ENCODE results near the gene RASGEF1C.

The RASGEF1C gene

GRCh38 chr5:180179442-180180420 lies 29.3 kb downstream of the RASGEF1C start:
- DNase-seq: no peak

GRCh38 chr5:180178531-180179441 lies 30.2 kb downstream of the RASGEF1C start:
- no peak for DNase-seq

GRCh38 chr5:180176191-180176590 lies 32.8 kb downstream of the RASGEF1C start:
- no peak for DNase-seq

- DNase-seq: no peak
These were observed 34.0 kb downstream of the RASGEF1C start for GRCh38 chr5:180175015-180175431.

- DNase-seq: no peak
These were observed 34.4 kb downstream of the RASGEF1C start for GRCh38 chr5:180174587-180174972.

GRCh38 chr5:180173875-180174586 lies 35.0 kb downstream of the RASGEF1C start:
- DNase-seq: no peak

GRCh38 chr5:180173198-180173544 lies 35.8 kb downstream of the RASGEF1C start:
- DNase-seq: no peak

- DNase-seq: peak; percentile 25
These were observed 36.4 kb downstream of the RASGEF1C start for GRCh38 chr5:180172447-180173197.

GRCh38 chr5:180171568-180172094 lies 37.4 kb downstream of the RASGEF1C start:
- no peak for DNase-seq

- no peak for DNase-seq
These were observed 38.0 kb downstream of the RASGEF1C start for GRCh38 chr5:180170810-180171567.

GRCh38 chr5:180170106-180170809 lies 38.8 kb downstream of the RASGEF1C start:
- DNase-seq: no peak

GRCh38 chr5:180169248-180170105 lies 39.5 kb downstream of the RASGEF1C start:
- no peak for DNase-seq

GRCh38 chr5:180168758-180169157 lies 40.3 kb downstream of the RASGEF1C start:
- DNase-seq: no peak

GRCh38 chr5:180166176-180166575 lies 42.8 kb downstream of the RASGEF1C start:
- no peak for DNase-seq

GRCh38 chr5:180162304-180162661 lies 46.7 kb downstream of the RASGEF1C start:
- no peak for DNase-seq

GRCh38 chr5:180161420-180162303 lies 47.3 kb downstream of the RASGEF1C start:
- peak; percentile 19 for DNase-seq

- DNase-seq: no peak
These were observed 48.2 kb downstream of the RASGEF1C start for GRCh38 chr5:180160789-180161188.

GRCh38 chr5:180160215-180160614 lies 48.8 kb downstream of the RASGEF1C start:
- DNase-seq: no peak

All from DMS 273 treated with DMSO at 0.1 percent for 48 hours (cell line).